WTC11 (cell line): Measurements from ENCODE around the gene MPHOSPH6. TPM values are rescaled to one million over a fixed set of nuclear protein-coding genes. Genes with fewer than 3 reads are reported as not detected.

ENCODE experiments used
- ATAC-seq: fragments of 200-7000 bp; cut with Tn5 transposase; 2 replicates; pipeline ENCODE4 v1.10.0; 2021; ENCODE audit warnings: mild to moderate bottlenecking, moderate library complexity
- CTCF ChIA-PET: fragments of 300-600 bp; sonication (Branson Sonifier 250); formaldehyde crosslinking; loops from one replicate; lab custom pipeline; 2021; ENCODE audit warnings: antibody characterized with exemption; lab: Charles Lee
- POLR2A ChIA-PET: fragments of 350-600 bp; sonication (Branson Sonifier 250); formaldehyde crosslinking; loops from one replicate; lab custom pipeline; 2021; ENCODE audit warnings: antibody characterized with exemption; lab: Charles Lee
- DNase-seq: peaks from one replicate; pipeline ENCODE4 v3.0.0; 2021; ENCODE audit warnings: low spot score
- H3K27ac Mint-ChIP-seq: 2 replicates; pipeline ENCODE4 v1.8.0; 2021; ENCODE audit warnings: mixed read lengths
- H3K27me3 Mint-ChIP-seq: 2 replicates; pipeline ENCODE4 v1.8.0; 2021; ENCODE audit warnings: low read depth, mild to moderate bottlenecking, moderate library complexity, mixed read lengths
- H3K36me3 Mint-ChIP-seq: 2 replicates; pipeline ENCODE4 v1.8.0; 2021; ENCODE audit warnings: mixed read lengths
- H3K4me1 Mint-ChIP-seq: 2 replicates; pipeline ENCODE4 v1.8.0; 2022; ENCODE audit warnings: mixed read lengths
- H3K4me3 Mint-ChIP-seq: 2 replicates; pipeline ENCODE4 v1.8.0; 2021; ENCODE audit warnings: mild to moderate bottlenecking, moderate library complexity, mixed read lengths
- H3K9me3 Mint-ChIP-seq: 2 replicates; pipeline ENCODE4 v1.8.0; 2021; ENCODE audit warnings: mixed read lengths
- CBFB ChIP-seq: sonication (generic); formaldehyde crosslinking; IDR thresholded peaks from 2 replicates; pipeline ENCODE4 v1.8.1; 2022; ENCODE audit warnings: mild to moderate bottlenecking, low read depth, missing genetic modification reagents
- ELF4 ChIP-seq: sonication (generic); formaldehyde crosslinking; IDR thresholded peaks from 2 replicates; pipeline ENCODE4 v1.8.1; 2022; ENCODE audit warnings: low read depth, mild to moderate bottlenecking, moderate library complexity, missing genetic modification reagents
- EMX1 ChIP-seq: fragments of 250-450 bp; sonication (Bioruptor Pico); IDR thresholded peaks from 2 replicates; pipeline ENCODE4 v1.8.0; 2021; ENCODE audit warnings: mild to moderate bottlenecking
- FOXK1 ChIP-seq: sonication (generic); formaldehyde crosslinking; IDR thresholded peaks from 2 replicates; pipeline ENCODE4 v1.8.0; 2022; ENCODE audit warnings: mild to moderate bottlenecking, moderate library complexity, missing genetic modification reagents
- GABPB1 ChIP-seq: sonication (generic); formaldehyde crosslinking; IDR thresholded peaks from 2 replicates; pipeline ENCODE4 v1.8.1; 2023; ENCODE audit warnings: mild to moderate bottlenecking, missing genetic modification reagents
- GTF2I ChIP-seq: fragments of 250-450 bp; sonication (Bioruptor Pico); conservative IDR thresholded peaks from 2 replicates; pipeline ENCODE4 v1.4.0; 2021; ENCODE audit warnings: mild to moderate bottlenecking
- HMGA2 ChIP-seq: fragments of 250-450 bp; sonication (Bioruptor Pico); IDR thresholded peaks from 2 replicates; pipeline ENCODE4 v1.4.0; 2021; ENCODE audit warnings: mild to moderate bottlenecking, moderate library complexity
- JUN ChIP-seq: sonication (generic); formaldehyde crosslinking; IDR thresholded peaks from 2 replicates; pipeline ENCODE4 v1.8.0; 2023; ENCODE audit warnings: mild to moderate bottlenecking, missing genetic modification reagents
- KAT7 ChIP-seq: sonication (generic); formaldehyde crosslinking; IDR thresholded peaks from 2 replicates; pipeline ENCODE4 v1.8.1; 2023; ENCODE audit warnings: missing genetic modification reagents, mild to moderate bottlenecking, borderline replicate concordance
- NFE2L1 ChIP-seq: sonication (generic); formaldehyde crosslinking; IDR thresholded peaks from 2 replicates; pipeline ENCODE4 v1.8.1; 2023; ENCODE audit warnings: missing genetic modification reagents
- RORB ChIP-seq: fragments of 250-450 bp; sonication (Bioruptor Pico); IDR thresholded peaks from 2 replicates; pipeline ENCODE4 v1.9.0; 2021; ENCODE audit warnings: mild to moderate bottlenecking
- ZBTB21 ChIP-seq: sonication (generic); formaldehyde crosslinking; IDR thresholded peaks from 2 replicates; pipeline ENCODE4 v1.8.1; 2023; ENCODE audit warnings: mild to moderate bottlenecking, missing genetic modification reagents, borderline replicate concordance
- ZNF219 ChIP-seq: sonication (generic); formaldehyde crosslinking; IDR thresholded peaks from 2 replicates; pipeline ENCODE4 v1.8.0; 2023; ENCODE audit warnings: missing genetic modification reagents, mild to moderate bottlenecking, borderline replicate concordance
- ZNF317 ChIP-seq: sonication (generic); formaldehyde crosslinking; IDR thresholded peaks from 2 replicates; pipeline ENCODE4 v1.8.1; 2023; ENCODE audit warnings: low read depth, mild to moderate bottlenecking, moderate library complexity, missing genetic modification reagents, borderline replicate concordance
- ZNF416 ChIP-seq: fragments of 250-450 bp; sonication (Bioruptor Pico); IDR thresholded peaks from 2 replicates; pipeline ENCODE4 v1.9.0; 2021; ENCODE audit warnings: mild to moderate bottlenecking, inconsistent platforms
- ZNF671 ChIP-seq: fragments of 250-450 bp; sonication (Bioruptor Pico); IDR thresholded peaks from 2 replicates; pipeline ENCODE4 v1.8.0; 2021; ENCODE audit warnings: mild to moderate bottlenecking
- total RNA-seq: library from RNA; stranded (reverse); gene quantifications from 3 replicates; pipeline ENCODE4 v1.2.3, GENCODE V29; 2021
- TF ChIP-seq, protein P1 (sequence below): sonication (generic); formaldehyde crosslinking; IDR thresholded peaks from 2 replicates; pipeline ENCODE4 v1.8.1; 2023; ENCODE audit warnings: mild to moderate bottlenecking, missing genetic modification reagents
- TF ChIP-seq, protein P2 (sequence below): fragments of 200-600 bp; IDR thresholded peaks from 2 replicates; pipeline ENCODE4 v1.8.0; 2022; ENCODE audit warnings: antibody characterized with exemption
- TF ChIP-seq, protein P3 (sequence below): fragments of 250-450 bp; sonication (Bioruptor Pico); IDR thresholded peaks from 2 replicates; pipeline ENCODE4 v1.9.0; 2021; ENCODE audit warnings: moderate library complexity, mild to moderate bottlenecking, inconsistent platforms, borderline replicate concordance
- TF ChIP-seq, protein P4 (sequence below): sonication (generic); formaldehyde crosslinking; IDR thresholded peaks from 2 replicates; pipeline ENCODE4 v1.8.0; 2022; ENCODE audit warnings: mild to moderate bottlenecking, missing genetic modification reagents
- TF ChIP-seq, protein P5 (sequence below): fragments of 250-450 bp; sonication (Bioruptor Pico); IDR thresholded peaks from 2 replicates; pipeline ENCODE4 v1.9.0; 2021; ENCODE audit warnings: mild to moderate bottlenecking
- TF ChIP-seq, protein P6 (sequence below): sonication (generic); formaldehyde crosslinking; IDR thresholded peaks from 2 replicates; pipeline ENCODE4 v1.8.1; 2022; ENCODE audit warnings: missing genetic modification reagents, borderline replicate concordance
- TF ChIP-seq, protein P7 (sequence below): sonication (generic); formaldehyde crosslinking; conservative IDR thresholded peaks from 2 replicates; pipeline ENCODE4 v1.8.1; 2022; ENCODE audit warnings: mild to moderate bottlenecking, missing genetic modification reagents
- TF ChIP-seq, protein P8 (sequence below): sonication (generic); formaldehyde crosslinking; IDR thresholded peaks from 2 replicates; pipeline ENCODE4 v1.8.0; 2023; ENCODE audit warnings: missing genetic modification reagents
- TF ChIP-seq, protein P9 (sequence below): sonication (generic); formaldehyde crosslinking; IDR thresholded peaks from 2 replicates; pipeline ENCODE4 v1.8.1; 2023; ENCODE audit warnings: mild to moderate bottlenecking, missing genetic modification reagents

The MPHOSPH6 gene
- total RNA-seq, 1 experiment from 2014 or later = 30.8 TPM

DNA sequence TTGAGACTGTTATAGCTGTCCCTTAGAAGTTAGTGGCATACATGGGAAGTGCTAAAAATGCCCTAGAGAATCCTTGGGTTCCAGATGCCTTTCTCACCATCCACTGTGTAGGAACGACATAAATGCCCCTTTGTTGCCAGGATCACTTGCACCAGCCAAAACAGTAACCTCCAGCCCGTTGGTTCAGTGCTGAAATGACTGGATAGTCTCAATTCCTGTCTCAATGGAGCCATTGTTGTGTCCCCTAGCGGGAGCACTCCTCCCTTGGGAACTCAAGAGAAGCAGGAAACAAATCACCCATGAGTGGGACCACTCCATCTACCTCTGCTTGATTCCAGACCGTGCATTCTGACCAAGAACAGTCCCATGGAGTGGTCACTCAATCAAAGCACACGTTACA lies 23.1 kb downstream of the MPHOSPH6 start:
- no peak for ATAC-seq
- H3K36me3 Mint-ChIP-seq = peaks cover 49% of the 10 kb centered on the region
- peaks cover 2% of the 10 kb centered on the region for H3K4me1 Mint-ChIP-seq

DNA sequence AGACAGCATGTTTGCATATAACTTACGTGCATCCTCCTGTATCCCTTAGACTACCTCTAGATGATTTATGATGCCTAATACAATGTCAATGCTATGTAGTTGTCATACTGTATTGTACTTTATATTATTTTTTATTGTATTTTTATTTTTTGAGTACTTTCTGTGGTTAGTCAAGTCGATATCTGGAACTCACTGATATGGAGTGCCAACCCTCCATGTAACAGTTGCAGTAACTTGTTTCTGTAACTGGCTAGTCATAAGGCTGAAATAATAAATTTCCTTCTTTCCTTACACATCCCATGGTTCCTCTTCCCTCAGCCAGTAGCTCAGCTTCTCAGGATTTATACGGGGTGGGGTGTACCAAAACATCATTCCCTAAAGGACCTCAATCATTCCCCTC lies 23.5 kb downstream of the MPHOSPH6 start:
- TF ChIP-seq KAT7 (no peak), EMX1 (CRISPR knock-in tag) (no peak), ZNF416 (no peak), HMGA2 (no peak), FOXK1 (CRISPR knock-in tag) (no peak)
- TF ChIP-seq, protein P1, sequence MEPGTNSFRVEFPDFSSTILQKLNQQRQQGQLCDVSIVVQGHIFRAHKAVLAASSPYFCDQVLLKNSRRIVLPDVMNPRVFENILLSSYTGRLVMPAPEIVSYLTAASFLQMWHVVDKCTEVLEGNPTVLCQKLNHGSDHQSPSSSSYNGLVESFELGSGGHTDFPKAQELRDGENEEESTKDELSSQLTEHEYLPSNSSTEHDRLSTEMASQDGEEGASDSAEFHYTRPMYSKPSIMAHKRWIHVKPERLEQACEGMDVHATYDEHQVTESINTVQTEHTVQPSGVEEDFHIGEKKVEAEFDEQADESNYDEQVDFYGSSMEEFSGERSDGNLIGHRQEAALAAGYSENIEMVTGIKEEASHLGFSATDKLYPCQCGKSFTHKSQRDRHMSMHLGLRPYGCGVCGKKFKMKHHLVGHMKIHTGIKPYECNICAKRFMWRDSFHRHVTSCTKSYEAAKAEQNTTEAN = no peak
- TF ChIP-seq, protein P2, sequence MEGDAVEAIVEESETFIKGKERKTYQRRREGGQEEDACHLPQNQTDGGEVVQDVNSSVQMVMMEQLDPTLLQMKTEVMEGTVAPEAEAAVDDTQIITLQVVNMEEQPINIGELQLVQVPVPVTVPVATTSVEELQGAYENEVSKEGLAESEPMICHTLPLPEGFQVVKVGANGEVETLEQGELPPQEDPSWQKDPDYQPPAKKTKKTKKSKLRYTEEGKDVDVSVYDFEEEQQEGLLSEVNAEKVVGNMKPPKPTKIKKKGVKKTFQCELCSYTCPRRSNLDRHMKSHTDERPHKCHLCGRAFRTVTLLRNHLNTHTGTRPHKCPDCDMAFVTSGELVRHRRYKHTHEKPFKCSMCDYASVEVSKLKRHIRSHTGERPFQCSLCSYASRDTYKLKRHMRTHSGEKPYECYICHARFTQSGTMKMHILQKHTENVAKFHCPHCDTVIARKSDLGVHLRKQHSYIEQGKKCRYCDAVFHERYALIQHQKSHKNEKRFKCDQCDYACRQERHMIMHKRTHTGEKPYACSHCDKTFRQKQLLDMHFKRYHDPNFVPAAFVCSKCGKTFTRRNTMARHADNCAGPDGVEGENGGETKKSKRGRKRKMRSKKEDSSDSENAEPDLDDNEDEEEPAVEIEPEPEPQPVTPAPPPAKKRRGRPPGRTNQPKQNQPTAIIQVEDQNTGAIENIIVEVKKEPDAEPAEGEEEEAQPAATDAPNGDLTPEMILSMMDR = no peak
- TF ChIP-seq, protein P3, sequence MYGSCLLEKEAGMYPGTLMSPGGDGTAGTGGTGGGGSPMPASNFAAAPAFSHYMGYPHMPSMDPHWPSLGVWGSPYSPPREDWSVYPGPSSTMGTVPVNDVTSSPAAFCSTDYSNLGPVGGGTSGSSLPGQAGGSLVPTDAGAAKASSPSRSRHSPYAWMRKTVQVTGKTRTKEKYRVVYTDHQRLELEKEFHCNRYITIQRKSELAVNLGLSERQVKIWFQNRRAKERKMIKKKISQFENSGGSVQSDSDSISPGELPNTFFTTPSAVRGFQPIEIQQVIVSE (CRISPR knock-in tag) = no peak
- TF ChIP-seq, protein P4, sequence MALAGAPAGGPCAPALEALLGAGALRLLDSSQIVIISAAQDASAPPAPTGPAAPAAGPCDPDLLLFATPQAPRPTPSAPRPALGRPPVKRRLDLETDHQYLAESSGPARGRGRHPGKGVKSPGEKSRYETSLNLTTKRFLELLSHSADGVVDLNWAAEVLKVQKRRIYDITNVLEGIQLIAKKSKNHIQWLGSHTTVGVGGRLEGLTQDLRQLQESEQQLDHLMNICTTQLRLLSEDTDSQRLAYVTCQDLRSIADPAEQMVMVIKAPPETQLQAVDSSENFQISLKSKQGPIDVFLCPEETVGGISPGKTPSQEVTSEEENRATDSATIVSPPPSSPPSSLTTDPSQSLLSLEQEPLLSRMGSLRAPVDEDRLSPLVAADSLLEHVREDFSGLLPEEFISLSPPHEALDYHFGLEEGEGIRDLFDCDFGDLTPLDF (CRISPR knock-in tag) = no peak
- Mint-ChIP-seq H3K36me3 (peaks cover 52% of the 10 kb centered on the region), H3K27me3 (no peaks in the 10 kb centered on the region), H3K27ac (no peak overlapping the region), H3K4me1 (no peaks in the 10 kb centered on the region; the same call in 1 of the 2 replicates), H3K9me3 (peaks cover 9% of the 10 kb centered on the region), H3K4me3 (no peak overlapping the region)
- no peak for ATAC-seq
- POLR2A ChIA-PET = no interaction called here
- CTCF ChIA-PET = no interaction called here
- DNase-seq = no peak

More for the DNA sequence above, 23.1 kb downstream of the MPHOSPH6 start:
- TF ChIP-seq ZNF317 (no peak), GTF2I (CRISPR knock-in tag) (no peak), KAT7 (no peak), RORB (CRISPR knock-in tag) (no peak), HMGA2 (no peak), JUN (no peak), ZBTB21 (CRISPR knock-in tag) (no peak), CBFB (CRISPR knock-in tag) (no peak), GABPB1 (CRISPR knock-in tag) (no peak), ZNF671 (CRISPR knock-in tag) (no peak), ZNF219 (CRISPR knock-in tag) (no peak), EMX1 (CRISPR knock-in tag) (no peak), NFE2L1 (CRISPR knock-in tag) (no peak), ELF4 (CRISPR knock-in tag) (no peak)
- TF ChIP-seq, protein P5, sequence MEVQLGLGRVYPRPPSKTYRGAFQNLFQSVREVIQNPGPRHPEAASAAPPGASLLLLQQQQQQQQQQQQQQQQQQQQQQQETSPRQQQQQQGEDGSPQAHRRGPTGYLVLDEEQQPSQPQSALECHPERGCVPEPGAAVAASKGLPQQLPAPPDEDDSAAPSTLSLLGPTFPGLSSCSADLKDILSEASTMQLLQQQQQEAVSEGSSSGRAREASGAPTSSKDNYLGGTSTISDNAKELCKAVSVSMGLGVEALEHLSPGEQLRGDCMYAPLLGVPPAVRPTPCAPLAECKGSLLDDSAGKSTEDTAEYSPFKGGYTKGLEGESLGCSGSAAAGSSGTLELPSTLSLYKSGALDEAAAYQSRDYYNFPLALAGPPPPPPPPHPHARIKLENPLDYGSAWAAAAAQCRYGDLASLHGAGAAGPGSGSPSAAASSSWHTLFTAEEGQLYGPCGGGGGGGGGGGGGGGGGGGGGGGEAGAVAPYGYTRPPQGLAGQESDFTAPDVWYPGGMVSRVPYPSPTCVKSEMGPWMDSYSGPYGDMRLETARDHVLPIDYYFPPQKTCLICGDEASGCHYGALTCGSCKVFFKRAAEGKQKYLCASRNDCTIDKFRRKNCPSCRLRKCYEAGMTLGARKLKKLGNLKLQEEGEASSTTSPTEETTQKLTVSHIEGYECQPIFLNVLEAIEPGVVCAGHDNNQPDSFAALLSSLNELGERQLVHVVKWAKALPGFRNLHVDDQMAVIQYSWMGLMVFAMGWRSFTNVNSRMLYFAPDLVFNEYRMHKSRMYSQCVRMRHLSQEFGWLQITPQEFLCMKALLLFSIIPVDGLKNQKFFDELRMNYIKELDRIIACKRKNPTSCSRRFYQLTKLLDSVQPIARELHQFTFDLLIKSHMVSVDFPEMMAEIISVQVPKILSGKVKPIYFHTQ (CRISPR knock-in tag) = no peak
- TF ChIP-seq, protein P6, sequence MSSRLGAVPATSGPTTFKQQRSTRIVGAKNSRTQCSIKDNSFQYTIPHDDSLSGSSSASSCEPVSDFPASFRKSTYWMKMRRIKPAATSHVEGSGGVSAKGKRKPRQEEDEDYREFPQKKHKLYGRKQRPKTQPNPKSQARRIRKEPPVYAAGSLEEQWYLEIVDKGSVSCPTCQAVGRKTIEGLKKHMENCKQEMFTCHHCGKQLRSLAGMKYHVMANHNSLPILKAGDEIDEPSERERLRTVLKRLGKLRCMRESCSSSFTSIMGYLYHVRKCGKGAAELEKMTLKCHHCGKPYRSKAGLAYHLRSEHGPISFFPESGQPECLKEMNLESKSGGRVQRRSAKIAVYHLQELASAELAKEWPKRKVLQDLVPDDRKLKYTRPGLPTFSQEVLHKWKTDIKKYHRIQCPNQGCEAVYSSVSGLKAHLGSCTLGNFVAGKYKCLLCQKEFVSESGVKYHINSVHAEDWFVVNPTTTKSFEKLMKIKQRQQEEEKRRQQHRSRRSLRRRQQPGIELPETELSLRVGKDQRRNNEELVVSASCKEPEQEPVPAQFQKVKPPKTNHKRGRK (CRISPR knock-in tag) = no peak
- TF ChIP-seq, protein P7, sequence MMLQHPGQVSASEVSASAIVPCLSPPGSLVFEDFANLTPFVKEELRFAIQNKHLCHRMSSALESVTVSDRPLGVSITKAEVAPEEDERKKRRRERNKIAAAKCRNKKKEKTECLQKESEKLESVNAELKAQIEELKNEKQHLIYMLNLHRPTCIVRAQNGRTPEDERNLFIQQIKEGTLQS (CRISPR knock-in tag) = no peak
- TF ChIP-seq, protein P8, sequence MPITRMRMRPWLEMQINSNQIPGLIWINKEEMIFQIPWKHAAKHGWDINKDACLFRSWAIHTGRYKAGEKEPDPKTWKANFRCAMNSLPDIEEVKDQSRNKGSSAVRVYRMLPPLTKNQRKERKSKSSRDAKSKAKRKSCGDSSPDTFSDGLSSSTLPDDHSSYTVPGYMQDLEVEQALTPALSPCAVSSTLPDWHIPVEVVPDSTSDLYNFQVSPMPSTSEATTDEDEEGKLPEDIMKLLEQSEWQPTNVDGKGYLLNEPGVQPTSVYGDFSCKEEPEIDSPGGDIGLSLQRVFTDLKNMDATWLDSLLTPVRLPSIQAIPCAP = no peak
- TF ChIP-seq, protein P9, sequence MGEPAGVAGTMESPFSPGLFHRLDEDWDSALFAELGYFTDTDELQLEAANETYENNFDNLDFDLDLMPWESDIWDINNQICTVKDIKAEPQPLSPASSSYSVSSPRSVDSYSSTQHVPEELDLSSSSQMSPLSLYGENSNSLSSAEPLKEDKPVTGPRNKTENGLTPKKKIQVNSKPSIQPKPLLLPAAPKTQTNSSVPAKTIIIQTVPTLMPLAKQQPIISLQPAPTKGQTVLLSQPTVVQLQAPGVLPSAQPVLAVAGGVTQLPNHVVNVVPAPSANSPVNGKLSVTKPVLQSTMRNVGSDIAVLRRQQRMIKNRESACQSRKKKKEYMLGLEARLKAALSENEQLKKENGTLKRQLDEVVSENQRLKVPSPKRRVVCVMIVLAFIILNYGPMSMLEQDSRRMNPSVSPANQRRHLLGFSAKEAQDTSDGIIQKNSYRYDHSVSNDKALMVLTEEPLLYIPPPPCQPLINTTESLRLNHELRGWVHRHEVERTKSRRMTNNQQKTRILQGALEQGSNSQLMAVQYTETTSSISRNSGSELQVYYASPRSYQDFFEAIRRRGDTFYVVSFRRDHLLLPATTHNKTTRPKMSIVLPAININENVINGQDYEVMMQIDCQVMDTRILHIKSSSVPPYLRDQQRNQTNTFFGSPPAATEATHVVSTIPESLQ (CRISPR knock-in tag) = no peak
- TF ChIP-seq, all 79 proteins: peak for 0
- Mint-ChIP-seq H3K27me3 (no peaks in the 10 kb centered on the region), H3K4me3 (no peak overlapping the region), H3K9me3 (peaks cover 6% of the 10 kb centered on the region), H3K27ac (no peak overlapping the region)
- POLR2A ChIA-PET = no interaction called here
- no peak for DNase-seq
- CTCF ChIA-PET = no interaction called here
